ELR (cell line): ENCODE measurements around the gene ALDH3B2.
"Not testable (repeated sequence)": the region's sequence is repeated elsewhere in the genome, so short reads cannot be mapped to it uniquely, and the experiment has no call there.

Experiments
- DNase-seq: peaks from one replicate; pipeline ENCODE4 v3.0.0-alpha.2; 2015; ENCODE audit warnings: low read depth

Gene ALDH3B2

GRCh38 chr11:67685641-67686332 lies 11.4 kb upstream of the ALDH3B2 start:
- not testable (repeated sequence) for DNase-seq

- DNase-seq, result not testable (repeated sequence)
Measured at GRCh38 chr11:67682126-67683034, 8.0 kb upstream of the ALDH3B2 start.

- no peak for DNase-seq
Measured at GRCh38 chr11:67680696-67681470, 6.5 kb upstream of the ALDH3B2 start.

- DNase-seq, result no peak
Measured at GRCh38 chr11:67675058-67675747, 780 bp upstream of the ALDH3B2 start.

DNA sequence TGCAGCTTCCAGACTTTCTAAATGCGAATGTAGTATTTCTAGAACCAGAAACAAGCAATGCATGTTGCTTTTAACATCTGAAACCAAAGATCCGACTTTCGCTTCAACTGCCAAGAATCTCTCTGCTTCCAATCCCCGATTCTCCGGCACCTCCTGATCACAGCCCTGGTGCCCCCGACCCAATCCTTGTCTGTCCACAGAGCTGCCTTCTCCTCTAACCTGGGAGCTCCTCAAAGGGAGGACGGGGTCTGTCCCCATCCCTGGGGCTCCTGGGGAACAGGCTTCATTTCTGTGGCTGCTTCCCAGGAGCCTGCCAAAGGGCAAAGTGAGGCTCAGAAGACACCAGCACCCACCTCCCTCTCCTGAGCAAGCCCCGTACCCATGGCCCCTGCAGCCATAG lies 521 bp downstream of the ALDH3B2 start:
- no peak for DNase-seq

GRCh38 chr11:67673358-67673757 lies 1.1 kb downstream of the ALDH3B2 start:
- DNase-seq, result no peak

GRCh38 chr11:67671211-67671520 lies 3.3 kb downstream of the ALDH3B2 start:
- no peak for DNase-seq

- no peak for DNase-seq
Measured at GRCh38 chr11:67670316-67671210, 3.9 kb downstream of the ALDH3B2 start.

DNA sequence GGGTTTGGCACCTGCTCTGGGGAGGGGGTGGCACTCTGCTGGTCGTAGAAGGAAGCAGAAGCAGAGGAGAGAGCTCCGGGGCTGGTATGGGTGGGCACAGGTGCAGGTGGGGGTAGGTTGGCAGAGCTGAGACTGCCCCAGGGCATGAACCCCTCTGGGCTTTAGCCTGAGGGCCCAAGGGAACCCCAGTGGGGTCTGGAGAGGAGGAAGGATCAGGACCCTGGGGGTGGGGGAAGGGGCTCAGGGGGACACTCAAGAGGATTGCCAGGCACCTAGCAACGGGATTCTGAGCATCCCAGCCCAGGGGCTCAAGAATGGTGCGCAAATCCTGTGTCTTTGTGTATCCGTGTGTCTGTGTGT lies 6.3 kb downstream of the ALDH3B2 start:
- DNase-seq, result no peak

DNA sequence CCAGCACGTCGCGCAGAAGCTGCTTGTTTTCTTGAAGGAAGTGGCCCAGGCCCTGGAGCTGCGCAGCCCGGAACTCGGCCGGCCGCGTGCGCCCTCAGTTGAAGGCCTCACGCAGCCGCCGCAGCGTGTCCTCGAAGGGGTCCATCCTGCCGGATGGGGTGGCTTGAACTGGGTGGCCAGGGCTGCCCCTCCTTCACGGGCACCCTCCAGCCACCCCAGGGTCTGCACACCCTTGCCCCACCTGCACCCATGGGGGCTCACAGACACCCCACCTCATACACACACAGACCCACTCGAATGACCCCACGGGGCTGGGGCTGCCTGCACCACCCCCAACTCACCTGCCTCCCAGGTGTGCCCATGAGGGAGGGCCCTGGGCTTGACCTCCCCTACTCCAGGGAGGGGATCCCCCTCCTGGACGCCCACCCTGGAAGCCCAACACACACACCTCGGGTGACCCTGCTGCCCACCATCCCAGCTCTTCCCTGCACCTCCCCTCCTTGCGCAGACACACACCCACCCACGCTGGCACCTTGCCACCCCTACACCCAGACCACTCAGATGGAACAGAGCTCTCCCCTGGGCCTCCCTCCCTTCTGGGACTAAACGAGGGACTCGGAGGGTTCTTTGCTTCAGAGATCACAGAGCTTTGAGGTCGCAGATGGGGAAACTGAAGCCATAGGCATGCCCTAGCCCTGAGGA lies 6.8 kb downstream of the ALDH3B2 start:
- no peak for DNase-seq

DNA sequence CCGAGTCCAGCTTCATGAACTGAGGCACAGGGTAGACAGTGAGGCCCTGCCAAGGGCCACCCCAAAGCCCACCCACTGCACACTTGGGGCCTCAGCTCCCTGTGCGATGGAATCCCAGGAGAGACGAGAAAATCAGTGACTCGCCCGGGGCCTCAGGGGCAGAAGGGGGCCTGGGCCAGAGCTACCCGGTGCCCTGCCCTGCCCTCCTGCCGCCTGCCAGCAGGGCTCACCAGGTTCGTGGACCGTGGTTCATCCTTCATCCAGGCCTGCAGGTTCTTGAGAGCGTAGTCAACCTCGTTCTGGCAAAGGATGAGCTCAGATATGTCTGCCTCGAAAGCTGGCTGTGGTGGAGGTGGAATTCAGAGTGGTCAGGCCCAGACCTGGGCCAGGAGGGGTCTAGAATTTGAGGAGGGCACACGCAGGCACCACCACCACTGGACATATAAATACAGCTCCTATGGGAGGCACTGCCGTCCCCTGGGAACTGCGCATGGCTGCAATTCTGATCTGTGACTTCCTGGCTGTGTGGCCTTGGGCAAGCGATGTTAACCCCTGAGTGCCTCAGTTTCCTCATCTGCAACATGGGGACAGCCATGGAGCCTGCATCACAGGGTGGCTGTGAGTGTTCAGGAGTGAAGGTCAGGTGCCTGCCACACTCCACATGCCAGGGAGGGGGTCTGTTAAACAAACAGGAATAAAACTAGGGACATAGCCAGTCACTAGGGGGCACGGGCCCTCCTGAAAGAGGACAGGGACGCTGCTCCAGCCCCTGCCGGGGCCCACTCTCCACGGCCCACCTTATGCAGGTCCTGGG lies 7.5 kb downstream of the ALDH3B2 start:
- DNase-seq, result no peak

DNA sequence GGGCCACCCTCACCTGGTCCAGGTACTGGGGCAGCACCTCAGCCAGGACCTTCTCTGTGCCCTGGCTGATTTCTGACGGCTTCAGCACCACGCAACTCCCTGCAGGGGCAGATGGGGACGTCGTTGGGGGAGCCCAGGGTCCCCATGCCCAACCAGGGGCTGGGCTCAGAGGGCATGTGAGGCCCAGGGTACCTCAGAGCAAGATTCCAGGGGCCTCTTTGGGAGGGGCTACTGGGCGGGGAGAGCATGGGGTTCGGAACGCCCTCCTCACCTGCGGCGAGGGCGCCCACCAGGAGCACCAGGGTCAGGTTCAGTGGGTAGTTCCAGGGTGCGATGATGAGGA lies 8.1 kb downstream of the ALDH3B2 start:
- no peak for DNase-seq

GRCh38 chr11:67665541-67666302 lies 8.7 kb downstream of the ALDH3B2 start:
- peak; percentile 29 for DNase-seq

- DNase-seq, result no peak
Measured at GRCh38 chr11:67664696-67665540, 9.5 kb downstream of the ALDH3B2 start.

GRCh38 chr11:67664213-67664585 lies 10.2 kb downstream of the ALDH3B2 start:
- DNase-seq, result no peak

GRCh38 chr11:67663532-67664212 lies 10.8 kb downstream of the ALDH3B2 start:
- DNase-seq, result no peak

- no peak for DNase-seq
Measured at GRCh38 chr11:67662835-67663531, 11.4 kb downstream of the ALDH3B2 start.
